IMR-90 (cell line): ENCODE data around the gene RBBP4. TPM values are rescaled to one million over a fixed set of nuclear protein-coding genes. Genes with fewer than 3 reads are reported as not detected.

Experiments used
- ATAC-seq: fragments of 200-7000 bp; cut with Tn5 transposase; 2 replicates; pipeline ENCODE4 v1.9.1; 2020; ENCODE audit warnings: low read depth, mild to moderate bottlenecking, moderate library complexity
- BruUV-seq: library from RNA; stranded (reverse); fragments of 400-500 nt; replicated peaks from 2 replicates; lab custom pipeline; 2021; lab: Mats Ljungman, UMichigan
- CTCF ChIA-PET: fragments of 300-600 bp; formaldehyde crosslinking; extraction: SDS; loops from one replicate; lab custom pipeline; 2021; ENCODE audit warnings: antibody characterized with exemption; lab: Yijun Ruan, JAX
- POLR2A ChIA-PET: fragments of 300-600 bp; sonication (Branson Sonifier 250); formaldehyde crosslinking; loops from one replicate; lab custom pipeline; 2022; ENCODE audit warnings: antibody characterized with exemption; ENCODE audit not compliant: unreplicated experiment; lab: Charles Lee
- DNase-seq: peaks from one replicate; pipeline ENCODE4 v3.0.0; 2013
- H2AFZ ChIP-seq: replicated peaks from 2 replicates; pipeline ENCODE3; 2013; ENCODE audit warnings: low read length, mild to moderate bottlenecking; ENCODE audit not compliant: poor library complexity
- H2AK5ac ChIP-seq: 2 replicates; pipeline ENCODE4 v1.6.1; 2013; ENCODE audit warnings: low read depth, low read length, inconsistent platforms
- H2AK9ac ChIP-seq: replicated peaks from 2 replicates; pipeline ENCODE3; 2013; ENCODE audit warnings: mild to moderate bottlenecking, low read depth, low read length, moderate library complexity; ENCODE audit not compliant: poor library complexity
- H2BK120ac ChIP-seq: 2 replicates; pipeline ENCODE4 v1.6.1; 2013; ENCODE audit warnings: low read depth, low read length, inconsistent platforms
- H2BK15ac ChIP-seq: 3 replicates; pipeline ENCODE4 v1.6.1; 2013; ENCODE audit warnings: low read depth, low read length, inconsistent platforms
- H2BK20ac ChIP-seq: 2 replicates; pipeline ENCODE4 v1.6.1; 2013; ENCODE audit warnings: low read depth, mild to moderate bottlenecking, inconsistent platforms, low read length, moderate library complexity
- H2BK5ac ChIP-seq: 2 replicates; pipeline ENCODE4 v1.6.1; 2013; ENCODE audit warnings: mild to moderate bottlenecking, low read depth, low read length, inconsistent platforms; ENCODE audit not compliant: poor library complexity, severe bottlenecking
- H3K14ac ChIP-seq: replicated peaks from 2 replicates; pipeline ENCODE4 v1.6.1; 2013; ENCODE audit warnings: low read depth, low read length, inconsistent platforms
- H3K18ac ChIP-seq: 2 replicates; pipeline ENCODE4 v1.6.1; 2013; ENCODE audit warnings: low read depth, low read length, control low read depth
- H3K23ac ChIP-seq: 2 replicates; pipeline ENCODE4 v1.6.1; 2013; ENCODE audit warnings: low read depth, low read length, inconsistent platforms
- H3K27ac ChIP-seq: 2 replicates; pipeline ENCODE4 v1.5.1; 2013; ENCODE audit warnings: mild to moderate bottlenecking, control low read depth, low read length; ENCODE audit not compliant: insufficient read depth
- H3K27me3 ChIP-seq: 2 replicates; pipeline ENCODE4 v1.6.1; 2013; ENCODE audit warnings: low read length; ENCODE audit not compliant: control insufficient read depth, insufficient read depth
- H3K36me3 ChIP-seq: 2 replicates; pipeline ENCODE4 v1.6.1; 2013; ENCODE audit warnings: low read length, mixed read lengths; ENCODE audit not compliant: control insufficient read depth, insufficient read depth
- H3K4ac ChIP-seq: 2 replicates; pipeline ENCODE4 v1.6.1; 2013; ENCODE audit warnings: low read depth, low read length, inconsistent platforms
- H3K4me1 ChIP-seq: 2 replicates; pipeline ENCODE4 v1.6.1; 2013; ENCODE audit warnings: low read length, mixed read lengths; ENCODE audit not compliant: control insufficient read depth, insufficient read depth
- H3K4me2 ChIP-seq: 2 replicates; pipeline ENCODE4 v1.6.1; 2013; ENCODE audit warnings: low read depth, mild to moderate bottlenecking, control low read depth, low read length, moderate library complexity
- H3K4me3 ChIP-seq: 2 replicates; pipeline ENCODE4 v1.5.1; 2013; ENCODE audit warnings: low read depth, mild to moderate bottlenecking, control low read depth, low read length, moderate library complexity; ENCODE audit not compliant: insufficient read depth
- H3K56ac ChIP-seq: 2 replicates; pipeline ENCODE4 v1.6.1; 2013; ENCODE audit warnings: low read length, inconsistent platforms; ENCODE audit not compliant: insufficient read depth; ENCODE audit errors: extremely low read depth
- H3K79me1 ChIP-seq, 2 experiments: 2 replicates each; pipeline ENCODE4 v1.6.1; 2013; ENCODE audit warnings: low read length in 2 of 2, inconsistent platforms in 1 of 2, low read depth in 1 of 2
- H3K9ac ChIP-seq: 2 replicates; pipeline ENCODE4 v1.6.1; 2013; ENCODE audit warnings: low read depth, low read length, control low read depth
- H3K9me1 ChIP-seq: 2 replicates; pipeline ENCODE4 v1.6.1; 2013; ENCODE audit warnings: low read length, inconsistent platforms; ENCODE audit not compliant: insufficient read depth
- H3K9me3 ChIP-seq: 2 replicates; pipeline ENCODE4 v1.6.1; 2013; ENCODE audit warnings: low read length; ENCODE audit not compliant: control insufficient read depth, insufficient read depth
- H4K20me1 ChIP-seq: 2 replicates; pipeline ENCODE4 v1.6.1; 2013; ENCODE audit warnings: low read length, inconsistent platforms; ENCODE audit not compliant: insufficient read depth
- H4K5ac ChIP-seq: 2 replicates; pipeline ENCODE4 v1.6.1; 2013; ENCODE audit warnings: mild to moderate bottlenecking, low read depth, low read length, control low read depth
- H4K8ac ChIP-seq, 2 experiments: 2 replicates each; pipeline ENCODE4 v1.6.1; 2013; ENCODE audit warnings: low read depth in 2 of 2, low read length in 2 of 2, control low read depth in 1 of 2, inconsistent platforms in 1 of 2
- H4K91ac ChIP-seq: 2 replicates; pipeline ENCODE4 v1.6.1; 2013; ENCODE audit warnings: low read depth, low read length, inconsistent platforms; ENCODE audit not compliant: insufficient read depth
- BHLHE40 ChIP-seq: fragments of 150-350 bp; IDR thresholded peaks from 2 replicates; pipeline ENCODE4 v1.6.1; 2016; ENCODE audit warnings: mild to moderate bottlenecking, low read depth, low read length
- CEBPB ChIP-seq: IDR thresholded peaks from 2 replicates; pipeline ENCODE4 v1.6.1; 2012; ENCODE audit warnings: low read depth, low read length, improper control_type of control experiment
- CHD1 ChIP-seq: IDR thresholded peaks from 2 replicates; pipeline ENCODE4 v1.6.1; 2012; ENCODE audit warnings: low read depth, low read length, improper control_type of control experiment
- CTCF ChIP-seq: conservative IDR thresholded peaks from 2 replicates; pipeline ENCODE4 v1.5.1; 2012; ENCODE audit warnings: mild to moderate bottlenecking, low read depth, low read length, improper control_type of control experiment
- FOS ChIP-seq: fragments of 150-350 bp; IDR thresholded peaks from 2 replicates; pipeline ENCODE4 v1.6.1; 2016; ENCODE audit warnings: low read depth, low read length
- MAFK ChIP-seq: IDR thresholded peaks from 2 replicates; pipeline ENCODE4 v1.6.1; 2012; ENCODE audit warnings: low read depth, low read length, improper control_type of control experiment
- MAZ ChIP-seq: IDR thresholded peaks from 2 replicates; pipeline ENCODE4 v1.6.1; 2012; ENCODE audit warnings: low read depth, mild to moderate bottlenecking, low read length, improper control_type of control experiment, moderate library complexity, borderline replicate concordance
- MXI1 ChIP-seq: IDR thresholded peaks from 2 replicates; pipeline ENCODE4 v1.6.1; 2012; ENCODE audit warnings: low read depth, mild to moderate bottlenecking, low read length, moderate library complexity, borderline replicate concordance
- NFE2L2 ChIP-seq: fragments of 150-350 bp; IDR thresholded peaks from 2 replicates; pipeline ENCODE4 v1.6.1; 2016; ENCODE audit warnings: low read depth, mild to moderate bottlenecking, low read length
- POLR2A ChIP-seq: IDR thresholded peaks from 2 replicates; pipeline ENCODE4 v1.6.1; 2012; ENCODE audit warnings: mild to moderate bottlenecking, low read depth, low read length
- RAD21 ChIP-seq: IDR thresholded peaks from 2 replicates; pipeline ENCODE4 v1.6.1; 2012; ENCODE audit warnings: low read length, improper control_type of control experiment
- RCOR1 ChIP-seq: IDR thresholded peaks from 2 replicates; pipeline ENCODE4 v1.6.1; 2012; ENCODE audit warnings: mild to moderate bottlenecking, low read length, improper control_type of control experiment; ENCODE audit not compliant: insufficient replicate concordance
- RFX5 ChIP-seq: IDR thresholded peaks from 2 replicates; pipeline ENCODE4 v1.8.0; 2012; ENCODE audit warnings: low read depth, mild to moderate bottlenecking, low read length, moderate library complexity
- USF2 ChIP-seq: fragments of 150-350 bp; IDR thresholded peaks from 2 replicates; pipeline ENCODE4 v1.6.1; 2017; ENCODE audit warnings: mild to moderate bottlenecking, antibody characterized with exemption, low read length, low read depth
- WGBS, 2 experiments: methylation state at CpG; one replicate each; pipeline versions ENCODE4 v1.1.5 to v1.1.7; 2013; ENCODE audit warnings: missing lambda C conversion rate in 2 of 2; ENCODE audit not compliant: insufficient read length in 1 of 2; ENCODE audit errors: extremely low coverage in 2 of 2; 5-methylcytosine and 5-hydroxymethylcytosine counted together
- dilution Hi-C: fragments of 300-500 bp; cut with HindIII; formaldehyde crosslinking; loops from one replicate; pipeline ENCODE4 v1.14.3; 2018; ENCODE audit warnings: low sequenced_read_pairs; ENCODE audit not compliant: unreplicated experiment
- in situ Hi-C: fragments of 300-500 bp; cut with MboI; formaldehyde crosslinking; loops from 3 replicates; pipeline ENCODE4 v1.14.3; 2019; ENCODE audit warnings: low sequenced_read_pairs, inconsistent platforms, mixed read lengths
- intact Hi-C: fragments of 100-400 bp; cut with micrococcal nuclease; formaldehyde crosslinking; loops from 2 replicates; pipeline ENCODE4 v1.10.0; 2022
- polyA plus RNA-seq, 3 experiments: library from polyadenylated mRNA; depleted of rRNA; stranded (reverse); fragments of >200 nt; gene quantifications; 2 replicates each; pipeline ENCODE4 v1.2.3, GENCODE V29; 2012; ENCODE audit warnings: low replicate concordance in 1 of 3
- total RNA-seq: library from RNA; depleted of rRNA; stranded (reverse); fragments of >200 nt; gene quantifications from 2 replicates; pipeline ENCODE4 v1.2.3, GENCODE V29; 2012
- TF ChIP-seq, protein P1 (sequence below): fragments of 150-350 bp; IDR thresholded peaks from 2 replicates; pipeline ENCODE4 v1.6.1; 2016; ENCODE audit warnings: low read depth, mild to moderate bottlenecking, low read length, moderate library complexity, borderline replicate concordance

RBBP4 gene
- total and polyA plus RNA-seq, 2 of the 4 experiments (the other 2 are of a cell fraction): 82.9 to 161 TPM

DNA sequence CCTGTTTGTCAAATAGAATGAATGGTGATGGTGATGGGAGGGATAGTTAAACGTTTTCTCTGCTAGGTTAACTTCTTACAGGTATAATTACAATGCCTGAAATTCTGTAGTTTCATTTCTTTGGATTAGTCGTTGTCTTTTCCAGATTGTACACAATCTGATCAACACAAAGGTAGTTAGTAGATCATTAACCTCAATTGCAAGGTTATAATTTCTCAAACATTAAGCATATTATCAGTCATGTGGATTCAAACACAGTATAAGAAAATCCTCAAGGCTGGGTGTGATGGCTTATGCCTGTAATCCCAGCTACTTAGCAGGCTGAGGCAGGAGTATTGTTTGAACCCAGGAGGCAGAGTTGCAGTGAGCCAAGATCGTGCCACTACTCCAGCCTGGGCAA lies 31.0 kb downstream of the RBBP4 start:
- WGBS, 2 experiments: no CpG with 5 or more reads among the region's 3 CpGs
- H3K23ac ChIP-seq: no peak overlapping the region
- H2AFZ ChIP-seq: no peak overlapping the region
- no peak overlapping the region for H2AK9ac ChIP-seq
- no peak overlapping the region for H4K8ac ChIP-seq
- no peak overlapping the region for H3K9ac ChIP-seq
- peaks cover 41% of the 10 kb centered on the region for H3K36me3 ChIP-seq
- no peak overlapping the region for H3K18ac ChIP-seq
- in situ Hi-C loops (no loop called here), dilution Hi-C loops (no loop called here), intact Hi-C loops (loop anchor here (5.0 kb wide), 1 partner anchor 160 kb away; no protein-coding TSS in a partner anchor)
- no peak overlapping the region for H3K56ac ChIP-seq
- no TSS peak for BruUV-seq
- H3K4me3 ChIP-seq: no peak overlapping the region
- no peak overlapping the region for H2AK5ac ChIP-seq
- TF ChIP-seq FOS (no peak), RFX5 (no peak), RAD21 (no peak), RCOR1 (no peak), MAZ (no peak), USF2 (no peak), MAFK (no peak), CEBPB (no peak), CTCF (no peak), MXI1 (no peak), NFE2L2 (no peak), CHD1 (no peak), POLR2A (no peak), BHLHE40 (no peak)
- TF ChIP-seq, protein P1, sequence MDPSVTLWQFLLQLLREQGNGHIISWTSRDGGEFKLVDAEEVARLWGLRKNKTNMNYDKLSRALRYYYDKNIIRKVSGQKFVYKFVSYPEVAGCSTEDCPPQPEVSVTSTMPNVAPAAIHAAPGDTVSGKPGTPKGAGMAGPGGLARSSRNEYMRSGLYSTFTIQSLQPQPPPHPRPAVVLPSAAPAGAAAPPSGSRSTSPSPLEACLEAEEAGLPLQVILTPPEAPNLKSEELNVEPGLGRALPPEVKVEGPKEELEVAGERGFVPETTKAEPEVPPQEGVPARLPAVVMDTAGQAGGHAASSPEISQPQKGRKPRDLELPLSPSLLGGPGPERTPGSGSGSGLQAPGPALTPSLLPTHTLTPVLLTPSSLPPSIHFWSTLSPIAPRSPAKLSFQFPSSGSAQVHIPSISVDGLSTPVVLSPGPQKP: no peak
- ATAC-seq: no peak
- H3K4me1 ChIP-seq: peaks cover 9% of the 10 kb centered on the region
- no peak overlapping the region for H2BK15ac ChIP-seq
- H3K4me2 ChIP-seq: no peak overlapping the region
- H4K20me1 ChIP-seq: peaks cover 10% of the 10 kb centered on the region; the same call in 1 of the 2 replicates
- H3K9me1 ChIP-seq: peaks cover 5% of the 10 kb centered on the region; the same call in 1 of the 2 replicates
- no peak overlapping the region for H2BK120ac ChIP-seq
- no peak overlapping the region for H3K27ac ChIP-seq
- no peak overlapping the region for H2BK20ac ChIP-seq
- no peaks in the 10 kb centered on the region for H3K9me3 ChIP-seq
- ChIA-PET CTCF (interaction anchor here (0.6 kb wide), 1 partner anchor 30 kb away, joined by 3 read pairs; no protein-coding TSS in a partner anchor), POLR2A (no interaction called here)
- no peak overlapping the region for H4K5ac ChIP-seq
- no peak overlapping the region for H4K91ac ChIP-seq
- peaks cover 15 to 46% of the 10 kb centered on the region in 2 experiments for H3K79me1 ChIP-seq
- DNase-seq: no peak
- H3K27me3 ChIP-seq: no peaks in the 10 kb centered on the region
- H2BK5ac ChIP-seq: no peak overlapping the region
- H3K14ac ChIP-seq: no peak overlapping the region
- no peak overlapping the region for H3K4ac ChIP-seq
